ENCODE measurements around the gene PRAMEF12. TPM values are rescaled to one million over a fixed set of nuclear protein-coding genes. Genes with fewer than 3 reads are reported as not detected.

The PRAMEF12 gene
- total RNA-seq, 1 donor from 2014 or later = not detected

GRCh38 chr1:12748778-12749355 lies 24.7 kb upstream of the PRAMEF12 start:
- no peak overlapping the region for H3K27ac Mint-ChIP-seq (ENCODE audit: unreplicated experiment)
- H3K36me3 Mint-ChIP-seq (ENCODE audit: low read depth, unreplicated experiment) = no peaks in the 10 kb centered on the region
- H3K9me3 Mint-ChIP-seq (ENCODE audit: unreplicated experiment) = no peaks in the 10 kb centered on the region
- no peaks in the 10 kb centered on the region for H3K4me1 Mint-ChIP-seq (ENCODE audit: unreplicated experiment)
- no peak for TF ChIP-seq CTCF (IDR thresholded peaks at IDR 0.05; ENCODE audit: unreplicated experiment)
- H3K4me3 Mint-ChIP-seq (ENCODE audit: unreplicated experiment) = no peak overlapping the region
- H3K27me3 Mint-ChIP-seq (ENCODE audit: unreplicated experiment) = peaks cover 2% of the 10 kb centered on the region
- DNase-seq (ENCODE audit: low spot score) = no peak

GRCh38 chr1:12754738-12755137 lies 18.8 kb upstream of the PRAMEF12 start:
- TF ChIP-seq CTCF (IDR thresholded peaks at IDR 0.05; ENCODE audit: unreplicated experiment) = no peak
- H3K9me3 Mint-ChIP-seq (ENCODE audit: unreplicated experiment) = no peaks in the 10 kb centered on the region
- no peaks in the 10 kb centered on the region for H3K4me1 Mint-ChIP-seq (ENCODE audit: unreplicated experiment)
- peaks cover 5% of the 10 kb centered on the region for H3K27me3 Mint-ChIP-seq (ENCODE audit: unreplicated experiment)
- DNase-seq (ENCODE audit: low spot score) = no peak
- H3K4me3 Mint-ChIP-seq (ENCODE audit: unreplicated experiment) = no peak overlapping the region
- no peak overlapping the region for H3K27ac Mint-ChIP-seq (ENCODE audit: unreplicated experiment)
- H3K36me3 Mint-ChIP-seq (ENCODE audit: low read depth, unreplicated experiment) = no peaks in the 10 kb centered on the region

- Mint-ChIP-seq H3K27ac (ENCODE audit: unreplicated experiment) (no peak overlapping the region), H3K4me1 (ENCODE audit: unreplicated experiment) (no peaks in the 10 kb centered on the region), H3K9me3 (ENCODE audit: unreplicated experiment) (no peaks in the 10 kb centered on the region), H3K4me3 (ENCODE audit: unreplicated experiment) (no peak overlapping the region), H3K36me3 (ENCODE audit: low read depth, unreplicated experiment) (no peaks in the 10 kb centered on the region), H3K27me3 (ENCODE audit: unreplicated experiment) (peaks cover 5% of the 10 kb centered on the region)
- TF ChIP-seq CTCF (IDR thresholded peaks at IDR 0.05; ENCODE audit: unreplicated experiment) = no peak
- DNase-seq (ENCODE audit: low spot score) = no peak
Measured at GRCh38 chr1:12756273-12756672, 17.3 kb upstream of the PRAMEF12 start.

- H3K4me3 Mint-ChIP-seq (ENCODE audit: unreplicated experiment) = no peak overlapping the region
- H3K9me3 Mint-ChIP-seq (ENCODE audit: unreplicated experiment) = no peaks in the 10 kb centered on the region
- H3K4me1 Mint-ChIP-seq (ENCODE audit: unreplicated experiment) = no peaks in the 10 kb centered on the region
- TF ChIP-seq CTCF (IDR thresholded peaks at IDR 0.05; ENCODE audit: unreplicated experiment) = no peak
- H3K27ac Mint-ChIP-seq (ENCODE audit: unreplicated experiment) = no peak overlapping the region
- no peak for DNase-seq (ENCODE audit: low spot score)
- peaks cover 5% of the 10 kb centered on the region for H3K27me3 Mint-ChIP-seq (ENCODE audit: unreplicated experiment)
- no peaks in the 10 kb centered on the region for H3K36me3 Mint-ChIP-seq (ENCODE audit: low read depth, unreplicated experiment)
Measured at GRCh38 chr1:12756768-12757413, 16.6 kb upstream of the PRAMEF12 start.

GRCh38 chr1:12757836-12758235 lies 15.7 kb upstream of the PRAMEF12 start:
- no peak for TF ChIP-seq CTCF (IDR thresholded peaks at IDR 0.05; ENCODE audit: unreplicated experiment)
- peaks cover 5% of the 10 kb centered on the region for H3K27me3 Mint-ChIP-seq (ENCODE audit: unreplicated experiment)
- H3K27ac Mint-ChIP-seq (ENCODE audit: unreplicated experiment) = no peak overlapping the region
- no peak for DNase-seq (ENCODE audit: low spot score)
- H3K4me3 Mint-ChIP-seq (ENCODE audit: unreplicated experiment) = no peak overlapping the region
- no peaks in the 10 kb centered on the region for H3K4me1 Mint-ChIP-seq (ENCODE audit: unreplicated experiment)
- no peaks in the 10 kb centered on the region for H3K36me3 Mint-ChIP-seq (ENCODE audit: low read depth, unreplicated experiment)
- H3K9me3 Mint-ChIP-seq (ENCODE audit: unreplicated experiment) = no peaks in the 10 kb centered on the region

All from endothelial cell (in vitro differentiated cells).